ENCODE data around the gene SIRPB2.

The SIRPB2 gene

DNA sequence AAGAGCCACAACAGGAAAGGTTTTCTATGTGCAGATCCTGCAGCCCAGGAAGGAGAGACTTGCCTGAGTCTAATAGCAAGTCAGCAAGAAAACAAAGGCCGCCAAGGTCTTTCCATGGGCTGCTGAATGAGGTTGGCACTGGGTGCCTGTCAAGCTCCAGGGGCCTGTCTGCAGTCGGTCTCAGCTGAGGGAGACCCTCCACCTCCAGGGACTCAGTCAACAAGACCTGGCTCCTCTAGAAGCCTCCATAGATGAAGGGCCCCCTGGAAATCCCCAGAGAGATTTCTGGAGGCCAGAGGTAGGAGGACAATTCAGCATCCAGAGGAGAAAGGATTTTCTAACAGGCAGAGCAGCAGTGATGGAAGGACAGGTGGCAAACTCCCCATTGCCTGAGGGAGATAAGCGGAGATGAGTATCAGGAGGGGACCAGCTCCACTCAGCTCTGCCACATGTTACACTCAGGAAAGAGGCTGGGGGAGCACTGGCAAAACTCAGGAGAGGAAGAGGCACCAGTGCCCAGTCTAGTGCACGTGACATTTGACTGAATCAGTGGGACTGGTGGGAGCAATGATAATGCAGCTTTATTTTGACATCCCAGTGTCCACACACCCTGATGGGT lies 64.9 kb downstream of the SIRPB2 start:
- TF ChIP-seq SUZ12 (IDR thresholded peaks at IDR 0.05) (no peak), ARNT (IDR thresholded peaks at IDR 0.05) (no peak), ZNF384 (IDR thresholded peaks at IDR 0.05) (no peak), CTBP1 (IDR thresholded peaks at IDR 0.05; ENCODE audit: borderline replicate concordance) (no peak), ELF4 (IDR thresholded peaks at IDR 0.05) (no peak), BHLHE40 (IDR thresholded peaks at IDR 0.05; ENCODE audit: borderline replicate concordance) (no peak), SP1 (IDR thresholded peaks at IDR 0.05) (no peak)
- no peak for DNase-seq (ENCODE audit: extremely low spot score)
- ChIA-PET CTCF (interaction anchor here (1.0 kb wide), 1 partner anchor 11 kb away, joined by 5 read pairs; no protein-coding TSS in a partner anchor), POLR2A (no interaction called here)
